ENCODE data around the gene NR4A3.

NR4A3 gene

DNA sequence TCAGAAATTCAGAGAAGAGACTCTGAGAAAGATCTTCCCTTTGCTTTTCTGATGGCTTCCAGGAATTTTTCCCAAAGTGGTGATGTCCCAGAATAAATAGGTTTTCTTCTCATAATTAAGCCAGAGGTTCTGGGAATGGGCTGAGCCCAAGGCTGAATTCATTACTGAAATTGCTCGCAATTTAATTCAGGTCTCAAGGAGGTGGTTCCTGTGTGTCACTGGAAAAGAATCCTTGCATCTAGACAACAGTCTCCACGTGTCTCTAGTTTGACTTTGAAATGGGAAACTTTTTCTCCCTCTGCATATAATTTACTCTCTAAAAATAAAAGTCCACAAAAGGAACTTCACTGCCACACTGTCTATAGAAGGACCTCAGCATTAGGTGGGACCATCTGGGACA lies 57.0 kb downstream of the NR4A3 start:
- DNase-seq: no peak

DNA sequence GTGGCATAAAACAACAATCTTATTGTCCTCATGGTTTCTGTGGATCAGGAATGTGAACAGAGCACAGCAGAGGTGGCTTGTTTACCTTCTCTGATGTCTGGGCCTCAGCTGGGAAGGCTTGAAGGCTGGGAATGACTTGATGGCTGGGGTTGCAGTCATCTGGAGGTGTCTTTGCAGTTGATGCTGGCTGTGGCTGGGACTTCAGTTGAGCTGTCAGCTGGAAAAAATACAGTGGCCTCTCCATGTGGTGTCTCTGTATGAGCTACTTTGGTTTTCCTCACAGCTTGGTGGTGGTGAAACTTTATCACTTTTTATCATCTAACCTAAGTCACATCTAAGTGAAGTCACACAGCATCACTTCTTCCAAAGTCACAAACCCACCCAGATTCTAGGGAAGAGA lies 60.1 kb downstream of the NR4A3 start:
- DNase-seq: no peak

DNA sequence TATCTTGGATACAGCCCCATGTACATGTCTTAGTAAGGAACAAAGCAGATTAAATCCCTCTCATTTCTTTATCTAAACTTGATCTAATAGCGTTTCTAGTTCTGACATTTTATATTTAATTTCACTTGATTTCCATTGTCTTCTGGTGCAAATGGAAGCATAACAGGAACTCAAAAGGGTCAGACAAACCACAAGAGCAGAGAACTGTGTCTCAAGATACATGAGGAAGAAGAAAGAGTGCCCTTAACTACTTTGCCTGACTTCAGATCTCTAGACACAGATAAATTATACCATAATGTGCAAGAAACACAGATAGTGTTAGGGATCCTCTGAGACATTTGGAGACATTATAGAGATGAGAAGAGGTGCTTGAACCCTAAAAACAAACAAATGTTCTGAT lies 64.1 kb downstream of the NR4A3 start:
- DNase-seq: peak; percentile 33 to 38

DNA sequence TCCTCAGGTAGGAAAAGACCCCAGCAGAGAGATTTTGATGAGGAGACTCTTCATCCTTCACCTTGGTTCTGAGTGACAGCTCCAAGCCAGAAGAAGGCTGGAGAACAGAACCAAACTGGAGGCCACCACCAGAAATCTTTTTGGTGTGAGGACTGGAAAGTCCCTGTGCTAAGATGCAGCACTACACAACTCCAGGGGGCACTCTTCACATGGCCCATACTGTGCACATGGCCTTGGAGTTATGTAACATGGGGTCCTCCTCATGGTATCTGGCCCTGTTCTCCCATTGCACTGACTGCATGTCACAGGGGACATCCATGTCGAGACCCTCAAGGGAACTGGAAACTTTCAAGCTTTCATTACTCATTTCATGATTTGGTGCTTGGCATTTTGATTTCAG lies 67.4 kb downstream of the NR4A3 start:
- no peak for DNase-seq

DNA sequence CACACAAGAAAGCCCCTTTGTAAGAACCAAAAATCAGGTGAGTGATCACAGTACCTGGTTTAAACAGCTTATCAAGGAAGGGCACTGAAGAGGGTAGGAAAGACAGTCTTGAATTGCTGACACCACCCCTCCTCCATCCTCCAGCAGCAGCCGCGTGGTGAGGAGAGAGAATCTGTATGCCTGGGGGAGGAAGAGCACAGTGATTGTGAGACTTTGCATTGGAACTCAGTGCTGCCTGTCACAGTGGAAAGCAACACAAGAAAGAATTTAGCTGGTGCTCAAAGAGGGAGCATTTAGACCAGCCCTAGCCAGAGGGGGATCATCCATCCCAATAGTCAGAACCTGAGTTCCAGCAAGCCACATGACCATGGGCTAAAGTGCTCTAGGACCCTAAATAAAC lies 73.1 kb downstream of the NR4A3 start:
- no peak for DNase-seq

DNA sequence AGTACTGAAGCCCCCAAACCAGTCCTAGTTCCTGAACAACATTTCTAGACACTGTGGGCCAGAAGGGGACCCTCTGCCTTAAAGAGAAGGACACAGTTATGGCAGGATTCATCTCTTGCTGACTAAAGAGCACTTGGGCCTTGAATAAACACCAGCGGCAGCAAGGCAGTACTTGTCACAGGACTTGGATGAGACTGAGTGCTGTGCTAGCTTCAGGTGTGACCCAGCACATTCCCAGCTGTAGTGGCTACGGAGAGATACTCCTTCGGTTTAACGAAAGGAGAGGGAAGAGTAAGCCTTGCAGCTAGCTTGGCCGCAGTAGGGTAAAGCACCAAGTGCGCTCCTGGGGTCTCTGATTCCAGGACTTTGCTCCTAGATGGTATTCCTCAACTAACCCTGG lies 73.8 kb downstream of the NR4A3 start:
- no peak for DNase-seq

DNA sequence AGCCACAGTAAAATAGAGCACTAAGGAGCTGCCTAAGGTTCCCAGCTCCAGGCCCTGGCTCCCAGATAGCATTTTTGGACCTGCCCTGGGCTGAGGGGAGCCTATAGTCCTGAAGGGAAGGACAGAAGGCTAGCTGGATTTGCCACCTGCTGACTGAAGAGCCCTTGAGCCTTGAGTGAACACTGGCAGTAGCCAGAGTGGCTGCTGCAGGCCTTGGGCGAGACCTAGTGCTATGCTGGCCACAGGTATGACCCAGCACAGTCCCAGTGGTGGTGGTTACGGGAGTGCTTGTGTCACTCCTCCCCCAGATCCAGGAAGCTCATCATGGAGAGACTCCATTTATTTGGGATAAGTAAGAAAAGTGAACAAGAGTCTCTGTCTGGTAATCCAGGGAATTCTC lies 74.4 kb downstream of the NR4A3 start:
- no peak for DNase-seq

DNA sequence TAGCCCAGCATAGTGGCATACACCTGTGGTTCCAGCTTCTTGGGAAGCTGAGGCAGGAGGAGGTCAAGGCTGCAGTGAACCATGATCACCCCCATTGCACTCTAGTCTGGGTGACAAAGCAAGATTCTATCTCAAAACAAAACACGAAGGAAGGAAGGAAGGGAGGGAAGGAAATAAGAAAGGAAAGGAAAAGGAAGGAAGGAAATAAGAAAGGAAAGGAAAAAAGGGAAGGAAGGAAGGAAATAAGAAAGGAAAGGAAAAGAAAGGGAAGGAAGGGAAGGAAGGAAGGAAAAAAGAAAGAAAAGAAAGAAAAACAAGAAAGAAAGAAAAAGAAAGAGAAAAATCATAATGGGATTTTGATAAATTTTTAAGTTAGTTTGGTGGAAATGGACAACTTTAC lies 81.7 kb downstream of the NR4A3 start:
- no peak for DNase-seq

DNA sequence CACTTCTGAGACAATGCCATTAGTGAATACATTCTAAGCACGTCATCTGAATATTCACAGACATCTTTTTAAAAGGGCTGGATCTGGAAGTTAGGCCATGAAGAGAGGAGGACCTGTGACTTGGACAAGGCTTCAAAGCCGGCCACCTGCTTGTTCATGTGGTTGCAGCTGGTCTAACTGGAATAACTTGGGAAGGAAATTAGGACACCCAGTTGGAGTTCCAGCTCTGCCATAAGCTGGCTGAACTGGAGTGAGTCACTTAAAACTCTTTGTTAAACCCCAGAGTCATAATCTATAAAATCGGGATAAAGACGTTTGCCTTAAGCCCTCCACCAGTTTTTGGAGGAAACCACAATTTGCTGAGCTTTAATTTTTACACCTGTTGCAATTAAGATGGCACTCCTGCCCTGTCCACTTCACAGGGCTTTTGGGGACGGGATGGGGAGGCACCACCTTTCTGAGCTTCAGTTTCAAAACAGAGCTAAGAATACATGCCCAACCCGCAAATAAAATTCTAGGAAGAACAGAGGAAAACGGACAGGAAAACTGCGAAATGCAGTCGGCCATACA lies 84.2 kb downstream of the NR4A3 start:
- DNase-seq: no peak

DNA sequence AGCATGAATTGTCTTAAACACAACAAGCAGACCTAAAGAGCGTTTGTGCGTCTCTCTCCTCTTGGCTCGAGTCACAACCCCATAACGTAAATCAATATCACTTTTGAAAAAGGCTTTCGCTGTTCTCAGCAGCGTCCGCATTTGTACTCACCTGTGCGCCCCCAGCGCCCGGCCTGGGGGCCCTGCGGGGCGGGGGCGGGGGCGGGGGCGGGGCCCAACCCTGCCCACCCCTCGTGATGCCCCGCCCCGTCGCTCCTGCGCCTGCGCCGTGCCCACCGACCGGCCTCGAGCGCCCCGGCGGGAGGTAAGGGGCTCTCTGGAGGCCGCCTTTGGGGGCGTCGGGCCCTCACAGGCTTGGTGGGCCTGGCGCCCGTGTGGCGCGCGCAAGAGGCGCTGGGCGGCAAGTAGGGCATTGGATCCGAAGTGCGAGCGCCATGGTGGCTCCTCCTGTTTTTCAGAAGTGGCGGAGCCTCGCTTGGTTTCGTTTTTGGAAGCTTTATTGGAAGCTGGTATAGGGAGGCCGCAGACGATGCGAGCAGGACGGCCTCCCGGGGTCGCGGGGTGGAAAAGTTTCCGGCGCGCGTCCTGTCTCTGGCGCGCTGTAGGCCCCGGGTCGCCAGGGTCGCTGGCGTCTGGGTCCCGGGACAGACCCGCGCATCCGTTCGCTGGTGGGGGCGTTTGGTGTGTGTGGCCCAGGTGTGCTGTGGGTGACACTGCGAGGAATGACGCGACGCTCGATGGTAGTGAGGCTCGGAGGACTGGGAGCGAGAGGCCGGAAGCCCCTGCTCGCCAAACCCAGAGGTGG lies 84.9 kb downstream of the NR4A3 start, which contains the start of gene STX17:
Gene STX17, plus strand, starts transcription at position 252 of the 805 bp plus-strand sequence. CDS start 8,586 bp downstream, outside the sequence.
- peak; percentile 47 to 64 for DNase-seq

DNA sequence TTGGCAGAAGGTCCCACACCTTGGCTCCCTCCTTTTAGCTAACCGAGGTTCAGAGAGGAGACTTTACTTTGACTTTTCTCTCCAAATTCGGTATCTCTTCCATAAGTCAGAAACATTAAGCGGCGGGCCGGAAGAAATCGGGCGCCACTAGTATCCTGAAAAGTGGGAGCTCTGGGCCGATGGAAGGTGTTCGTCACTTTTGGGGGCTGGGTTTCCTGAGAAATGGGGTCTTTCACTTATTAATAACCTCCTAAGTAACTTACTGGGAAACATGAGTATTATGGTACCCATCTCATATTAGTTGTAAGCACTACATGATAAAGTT lies 85.5 kb downstream of the NR4A3 start:
- no peak for DNase-seq

DNA sequence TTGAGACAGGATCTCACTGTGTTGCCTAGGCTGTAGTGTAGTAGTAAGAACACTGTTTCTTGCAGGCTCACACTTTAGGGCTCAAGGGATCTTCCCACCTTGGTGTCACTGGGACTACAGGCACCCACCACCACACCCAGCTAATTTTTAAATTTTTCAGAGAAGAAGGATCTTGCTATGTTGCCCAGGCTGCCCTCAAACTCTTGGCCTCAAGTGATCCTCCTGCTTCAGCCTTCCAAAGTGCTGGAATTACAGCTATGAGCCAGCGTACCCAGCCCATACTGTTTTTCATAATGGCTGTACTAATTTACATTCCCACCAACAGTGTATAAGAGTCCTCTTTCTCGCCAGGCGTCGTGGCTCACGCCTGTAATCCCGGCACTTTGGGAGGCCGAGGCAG lies 89.9 kb downstream of the NR4A3 start:
- DNase-seq: no peak

Data from inflammatory macrophage (primary cell).